Measurements from ENCODE around the gene PDE4DIP.
"Not testable (repeated sequence)": the region's sequence is repeated elsewhere in the genome, so short reads cannot be mapped to it uniquely, and the experiment has no call there.

Gene PDE4DIP

GRCh38 chr1:148874408-148875388 lies 30.5 kb downstream of the PDE4DIP start:
- not testable (repeated sequence) for DNase-seq (ENCODE audit: low read depth)

GRCh38 chr1:148879812-148880416 lies 35.7 kb downstream of the PDE4DIP start:
- not testable (repeated sequence) for DNase-seq (ENCODE audit: low read depth)

- not testable (repeated sequence) for DNase-seq (ENCODE audit: low read depth)
These were observed 37.0 kb downstream of the PDE4DIP start for GRCh38 chr1:148881261-148881660.

GRCh38 chr1:148885219-148885618 lies 41.0 kb downstream of the PDE4DIP start:
- DNase-seq (ENCODE audit: low read depth), result not testable (repeated sequence)

- not testable (repeated sequence) for DNase-seq (ENCODE audit: low read depth)
These were observed 42.1 kb downstream of the PDE4DIP start for GRCh38 chr1:148886293-148886692.

- DNase-seq (ENCODE audit: low read depth), result not testable (repeated sequence)
These were observed 44.4 kb downstream of the PDE4DIP start for GRCh38 chr1:148888597-148888996.

- not testable (repeated sequence) for DNase-seq (ENCODE audit: low read depth)
These were observed 45.2 kb downstream of the PDE4DIP start for GRCh38 chr1:148889267-148890074.

GRCh38 chr1:148890075-148890568 lies 45.9 kb downstream of the PDE4DIP start:
- not testable (repeated sequence) for DNase-seq (ENCODE audit: low read depth)

GRCh38 chr1:148894360-148895352 lies 50.4 kb downstream of the PDE4DIP start:
- DNase-seq (ENCODE audit: low read depth), result not testable (repeated sequence)

GRCh38 chr1:148900026-148900425 lies 55.8 kb downstream of the PDE4DIP start:
- DNase-seq (ENCODE audit: low read depth), result not testable (repeated sequence)

- DNase-seq (ENCODE audit: low read depth), result not testable (repeated sequence)
These were observed 56.5 kb downstream of the PDE4DIP start for GRCh38 chr1:148900691-148901090.

GRCh38 chr1:148901150-148901952 lies 57.1 kb downstream of the PDE4DIP start:
- DNase-seq (ENCODE audit: low read depth), result not testable (repeated sequence)

- DNase-seq (ENCODE audit: low read depth), result not testable (repeated sequence)
These were observed 57.7 kb downstream of the PDE4DIP start for GRCh38 chr1:148901953-148902341.

GRCh38 chr1:148909219-148909826 lies 65.1 kb downstream of the PDE4DIP start:
- not testable (repeated sequence) for DNase-seq (ENCODE audit: low read depth)

GRCh38 chr1:148911303-148911928 lies 67.2 kb downstream of the PDE4DIP start:
- DNase-seq (ENCODE audit: low read depth), result not testable (repeated sequence)

- DNase-seq (ENCODE audit: low read depth), result not testable (repeated sequence)
These were observed 72.0 kb downstream of the PDE4DIP start for GRCh38 chr1:148916222-148916621.

GRCh38 chr1:148916695-148917348 lies 72.6 kb downstream of the PDE4DIP start:
- DNase-seq (ENCODE audit: low read depth), result not testable (repeated sequence)

- DNase-seq (ENCODE audit: low read depth), result not testable (repeated sequence)
These were observed 74.7 kb downstream of the PDE4DIP start for GRCh38 chr1:148918836-148919447.

Measured in GM04504 (cell line).